Measurements from ENCODE around the gene DNAH11.

DNAH11 gene

DNA sequence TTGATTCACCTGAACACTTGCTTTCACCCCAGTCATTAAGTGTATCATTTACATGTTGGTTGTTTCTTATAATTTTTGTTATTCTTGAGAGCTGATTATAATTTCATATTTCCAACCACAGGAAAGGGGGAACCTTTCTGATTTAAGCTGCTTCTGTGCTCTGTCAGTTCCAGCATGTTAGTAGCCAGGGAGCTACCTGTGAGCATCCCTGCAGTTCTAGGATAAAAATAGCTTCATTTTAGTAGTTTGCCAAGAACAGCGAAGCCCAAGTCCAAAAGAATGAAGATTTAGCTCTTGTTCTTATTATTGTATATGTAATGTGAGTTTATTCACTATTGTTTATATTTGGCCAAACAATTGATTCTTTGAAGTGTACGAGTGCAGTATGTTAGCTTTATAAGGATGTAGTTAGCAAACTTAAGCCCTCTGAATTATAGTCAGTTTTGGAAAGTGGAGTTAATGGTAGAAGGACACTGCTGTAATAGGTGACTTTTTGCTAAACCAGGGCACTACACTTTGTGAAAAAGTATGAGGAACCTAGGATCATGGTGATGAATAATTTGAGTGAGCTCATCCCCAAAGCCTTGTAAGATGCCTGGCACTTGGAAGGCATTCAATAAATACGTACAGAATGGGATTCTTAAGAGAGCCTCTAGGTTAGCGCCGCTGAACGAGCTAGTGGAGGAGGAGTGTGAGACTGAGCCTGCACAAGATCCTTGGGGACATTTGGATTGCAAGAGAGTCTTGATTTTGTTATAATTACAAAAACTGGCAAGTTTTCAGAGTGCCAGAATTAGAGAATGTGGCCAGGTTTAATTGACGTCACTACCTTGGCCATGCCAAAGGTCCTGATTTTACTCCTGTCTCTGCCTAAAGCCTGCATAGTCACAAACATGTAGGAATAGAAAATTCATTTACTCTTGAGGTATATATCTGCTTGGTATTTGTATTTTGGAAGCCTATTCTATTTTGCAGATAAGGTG is 29.8 kb downstream of the DNAH11 start:
- Histone ChIP-seq H3K36me3 (no peaks in the 10 kb centered on the region), H3K4me1 (no peaks in the 10 kb centered on the region), H3K27ac (no peak overlapping the region), H3K9me3 (replicated peaks in 1 of 11) (no peaks in the 10 kb centered on the region), H3K9ac (no peak overlapping the region), H3K4me3 (no peak overlapping the region), H4K20me1 (no peaks in the 10 kb centered on the region), H3K4me2 (no peak overlapping the region), H3K27me3 (no peaks in the 10 kb centered on the region)
- TF ChIP-seq Cebpa-rat (IDR thresholded peaks at IDR 0.05) = no peak

DNA sequence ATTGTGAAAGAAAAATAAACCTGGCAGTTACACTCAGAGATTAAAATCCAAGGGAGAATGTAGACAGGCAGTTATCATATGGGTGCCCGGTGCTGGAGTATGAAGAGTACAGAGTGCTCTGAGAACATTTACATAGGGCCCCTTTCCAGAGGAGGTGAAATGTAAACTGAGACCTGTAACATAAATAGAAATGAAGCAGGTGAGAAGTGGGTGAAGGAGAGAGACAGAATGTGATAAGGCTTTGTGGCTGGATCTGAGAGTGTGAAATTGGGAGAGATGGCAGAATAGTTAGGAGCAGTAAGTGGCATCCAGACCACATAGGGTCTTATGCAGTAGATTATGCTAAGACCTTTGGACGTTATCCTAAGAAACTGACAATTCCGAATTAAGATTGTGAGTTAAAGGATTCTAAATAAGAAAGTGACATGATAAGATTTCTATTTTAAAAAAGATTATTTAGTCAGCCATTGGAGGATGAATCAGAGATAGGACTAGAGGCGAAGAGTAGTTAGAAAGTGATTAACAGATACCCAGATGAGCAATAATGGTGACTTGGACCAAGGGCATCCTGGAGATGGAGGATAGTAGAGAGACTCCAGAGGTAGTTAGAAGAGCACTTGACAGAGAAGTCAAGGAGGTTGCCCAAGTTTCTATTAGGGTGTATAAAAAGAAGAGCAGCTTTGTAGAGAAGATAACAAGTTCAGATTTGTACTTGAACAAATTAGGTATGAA is 36.7 kb downstream of the DNAH11 start:
- peaks cover 14 to 23% (median 17%) of the 10 kb centered on the region in 10 experiments for H3K4me1 ChIP-seq
- no peaks in the 10 kb centered on the region for H3K27me3 ChIP-seq
- no peaks in the 10 kb centered on the region for H3K36me3 ChIP-seq
- H3K4me3 ChIP-seq = no peak overlapping the region
- H4K20me1 ChIP-seq = no peaks in the 10 kb centered on the region
- peak overlapping the region; percentile 24 to 77 (median 61); a peak in 20 of 22 replicates for H3K27ac ChIP-seq
- H3K9me3 ChIP-seq (replicated peaks in 1 of 11) = peaks cover 5 to 18% (median 12%) of the 10 kb centered on the region in 11 experiments; a peak in 18 of 22 replicates
- peak overlapping the region in 3 of 11 experiments; percentile 30 to 56 (median 56); a peak in 2 of 22 replicates for H3K9ac ChIP-seq
- TF ChIP-seq Cebpa-rat (IDR thresholded peaks at IDR 0.05) = no peak
- peak overlapping the region; percentile 40 to 91 (median 71) for H3K4me2 ChIP-seq

DNA sequence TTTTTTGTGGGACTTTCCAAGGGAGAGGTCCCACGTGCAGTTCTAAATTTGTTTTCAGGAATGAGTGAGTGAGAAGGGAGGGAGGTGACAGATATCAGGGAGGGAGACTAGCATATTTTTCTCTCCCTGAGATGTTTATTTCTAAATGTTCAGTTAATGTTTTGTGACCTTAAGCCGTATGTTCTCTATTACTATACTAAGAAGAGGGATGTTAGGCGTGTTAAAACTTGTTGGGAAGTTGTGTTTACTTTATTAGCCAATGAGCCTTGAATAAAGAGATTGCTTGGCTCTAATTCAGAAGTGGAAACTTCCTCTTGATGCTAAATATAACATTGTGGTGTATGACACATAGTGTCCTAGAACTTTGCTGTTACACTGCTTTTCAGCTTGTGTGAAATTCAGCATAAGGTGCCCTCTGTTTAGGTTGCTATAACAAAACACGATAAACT is 37.3 kb downstream of the DNAH11 start:
- Histone ChIP-seq H3K9me3 (replicated peaks in 1 of 11) (peaks cover 5 to 18% (median 12%) of the 10 kb centered on the region in 11 experiments; a peak in 18 of 22 replicates), H3K4me1 (peaks cover 14 to 23% (median 17%) of the 10 kb centered on the region in 10 experiments), H3K36me3 (no peaks in the 10 kb centered on the region), H3K4me3 (0 out of 20 replicates have a peak overlapping the region, but pooled peaks of 1 of the 10 experiments have one; percentile 22), H3K27ac (peak overlapping the region; percentile 24 to 77 (median 61); a peak in 20 of 22 replicates), H3K9ac (peak overlapping the region in 6 of 11 experiments; percentile 2 to 56 (median 46); a peak in 6 of 22 replicates), H4K20me1 (no peaks in the 10 kb centered on the region), H3K27me3 (no peaks in the 10 kb centered on the region), H3K4me2 (peak overlapping the region; percentile 40 to 91 (median 71))
- TF ChIP-seq Cebpa-rat (IDR thresholded peaks at IDR 0.05) = no peak

DNA sequence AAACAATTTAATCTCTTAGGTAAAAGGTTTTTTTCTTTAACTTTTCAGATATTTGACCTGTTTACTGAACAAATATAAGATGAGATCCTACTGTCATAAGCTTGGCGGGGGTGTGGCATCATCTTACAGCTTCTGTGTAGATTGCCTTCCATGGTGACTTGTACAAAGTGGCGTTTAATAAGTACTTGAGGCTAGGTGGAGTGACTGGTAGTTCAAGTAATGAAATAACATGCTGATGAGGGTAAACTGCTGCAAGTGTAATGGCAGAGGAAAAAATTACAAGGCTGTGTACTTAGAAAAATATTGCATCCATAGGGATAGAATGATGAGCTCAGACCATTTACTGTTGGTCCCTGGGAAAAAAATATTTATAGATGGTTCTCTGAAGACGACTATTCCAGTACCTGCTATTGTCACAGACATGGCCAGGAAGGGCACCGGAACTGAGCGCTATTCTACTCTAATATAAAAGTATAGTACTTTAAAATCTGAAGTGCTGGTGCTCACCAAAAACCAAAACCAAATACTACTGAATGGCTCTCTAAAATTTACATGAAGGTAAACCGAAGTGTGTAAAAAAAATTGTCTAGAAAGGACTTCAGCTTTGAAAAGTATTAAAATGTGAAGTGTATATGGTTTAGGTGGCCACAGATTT is 42.4 kb downstream of the DNAH11 start:
- no peaks in the 10 kb centered on the region for H3K27me3 ChIP-seq
- TF ChIP-seq Cebpa-rat (IDR thresholded peaks at IDR 0.05) = no peak
- no peaks in the 10 kb centered on the region for H4K20me1 ChIP-seq
- no peak overlapping the region for H3K9ac ChIP-seq
- H3K9me3 ChIP-seq (replicated peaks in 1 of 11) = peaks cover 5 to 18% (median 12%) of the 10 kb centered on the region in 11 experiments; a peak in 18 of 22 replicates
- no peak overlapping the region for H3K4me3 ChIP-seq
- H3K27ac ChIP-seq = no peak overlapping the region
- peaks cover 7 to 25% (median 12%) of the 10 kb centered on the region in 10 experiments for H3K4me1 ChIP-seq
- no peak overlapping the region for H3K4me2 ChIP-seq
- H3K36me3 ChIP-seq = no peaks in the 10 kb centered on the region

DNA sequence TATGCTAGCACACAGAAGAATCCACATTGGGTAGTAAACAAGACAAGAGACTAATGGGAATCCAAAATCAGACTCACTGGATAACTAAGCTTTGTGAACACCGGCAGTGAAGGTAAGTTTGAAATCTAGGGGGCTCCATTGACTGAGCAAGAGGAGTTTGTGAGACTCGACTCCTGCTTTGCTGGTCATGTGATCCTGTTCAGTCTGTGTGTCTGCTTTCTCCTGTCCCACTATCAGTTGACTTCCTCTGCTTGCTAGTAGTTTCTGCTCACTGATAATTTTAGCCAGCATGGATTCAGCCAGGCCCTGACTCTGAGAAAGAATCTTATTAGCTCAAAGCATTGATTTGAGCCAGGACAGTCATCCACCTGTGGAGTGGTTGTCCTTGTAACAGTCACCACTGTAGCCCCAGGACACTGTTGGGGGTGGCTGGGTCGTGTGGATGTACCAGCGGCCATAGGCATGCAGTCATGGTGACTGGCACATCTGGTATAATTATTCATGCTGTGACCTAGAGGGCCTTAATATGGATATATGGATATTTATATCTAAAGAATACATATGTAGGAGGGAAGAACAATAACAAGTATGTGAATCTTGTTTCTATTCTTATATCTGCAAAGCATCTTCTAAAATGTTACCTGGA is 44.4 kb downstream of the DNAH11 start:
- Histone ChIP-seq H3K4me2 (no peak overlapping the region), H3K27me3 (no peaks in the 10 kb centered on the region), H4K20me1 (no peaks in the 10 kb centered on the region), H3K4me3 (no peak overlapping the region), H3K4me1 (peaks cover 0 to 12% (median 4%) of the 10 kb centered on the region in 10 experiments; a peak in 6 of 20 replicates), H3K9ac (no peak overlapping the region), H3K9me3 (replicated peaks in 1 of 11) (peaks cover 5 to 18% (median 12%) of the 10 kb centered on the region in 11 experiments; a peak in 18 of 22 replicates), H3K36me3 (no peaks in the 10 kb centered on the region), H3K27ac (no peak overlapping the region)
- no peak for TF ChIP-seq Cebpa-rat (IDR thresholded peaks at IDR 0.05)

DNA sequence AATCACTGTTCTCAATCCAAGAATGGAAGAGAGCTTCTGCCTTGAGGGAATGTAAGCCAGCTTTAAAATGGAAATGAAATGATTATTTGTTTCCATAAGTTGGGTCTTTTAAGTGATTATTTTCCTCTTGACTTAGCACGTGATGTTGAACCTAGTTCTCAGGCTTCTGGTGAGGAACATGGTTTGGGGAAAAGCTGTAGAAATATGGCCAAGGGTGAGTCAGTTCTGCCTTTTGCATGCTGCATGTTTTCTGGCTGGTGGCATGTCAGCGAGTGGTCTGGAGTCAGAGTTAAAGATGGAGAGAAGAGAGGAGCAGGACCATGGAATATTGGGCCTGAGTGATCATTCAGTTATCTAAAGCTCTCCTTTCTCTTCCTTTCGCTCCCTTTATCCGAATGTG is 54.0 kb downstream of the DNAH11 start:
- no peak overlapping the region for H3K4me2 ChIP-seq
- no peak overlapping the region for H3K4me3 ChIP-seq
- no peak overlapping the region for H3K9ac ChIP-seq
- H4K20me1 ChIP-seq = no peaks in the 10 kb centered on the region
- peaks cover 0 to 12% (median 5%) of the 10 kb centered on the region in 11 experiments; a peak in 10 of 22 replicates for H3K9me3 ChIP-seq (replicated peaks in 1 of 11)
- TF ChIP-seq Cebpa-rat (IDR thresholded peaks at IDR 0.05) = no peak
- H3K27ac ChIP-seq = no peak overlapping the region
- no peaks in the 10 kb centered on the region for H3K36me3 ChIP-seq
- H3K27me3 ChIP-seq = no peaks in the 10 kb centered on the region
- no peaks in the 10 kb centered on the region for H3K4me1 ChIP-seq

DNA sequence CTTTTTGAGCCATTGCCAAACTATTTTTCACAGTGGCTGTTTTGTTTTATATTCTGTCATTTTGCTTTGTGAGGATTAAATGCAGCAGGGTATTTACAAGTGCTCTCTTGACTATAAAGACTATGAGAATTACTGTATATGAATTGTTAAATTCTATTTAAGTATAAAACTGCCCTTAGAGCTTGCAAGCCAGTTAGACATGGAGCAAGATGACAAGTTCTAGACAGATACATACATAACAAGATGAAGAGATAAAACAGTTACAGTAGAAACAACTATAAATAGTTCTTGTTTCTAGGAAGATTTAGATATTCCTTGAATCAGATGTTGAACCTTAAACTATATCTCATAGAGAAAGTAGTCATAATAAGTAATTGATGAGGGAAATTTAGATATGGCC is 60.6 kb downstream of the DNAH11 start:
- Histone ChIP-seq H3K27me3 (no peaks in the 10 kb centered on the region), H3K4me1 (no peaks in the 10 kb centered on the region), H3K27ac (no peak overlapping the region), H3K4me2 (no peak overlapping the region), H3K36me3 (no peaks in the 10 kb centered on the region), H3K9me3 (replicated peaks in 1 of 11) (peaks cover 0 to 5% (median 0%) of the 10 kb centered on the region in 11 experiments; a peak in 4 of 22 replicates), H3K4me3 (no peak overlapping the region), H4K20me1 (no peaks in the 10 kb centered on the region), H3K9ac (no peak overlapping the region)
- TF ChIP-seq Cebpa-rat (IDR thresholded peaks at IDR 0.05) = no peak

DNA sequence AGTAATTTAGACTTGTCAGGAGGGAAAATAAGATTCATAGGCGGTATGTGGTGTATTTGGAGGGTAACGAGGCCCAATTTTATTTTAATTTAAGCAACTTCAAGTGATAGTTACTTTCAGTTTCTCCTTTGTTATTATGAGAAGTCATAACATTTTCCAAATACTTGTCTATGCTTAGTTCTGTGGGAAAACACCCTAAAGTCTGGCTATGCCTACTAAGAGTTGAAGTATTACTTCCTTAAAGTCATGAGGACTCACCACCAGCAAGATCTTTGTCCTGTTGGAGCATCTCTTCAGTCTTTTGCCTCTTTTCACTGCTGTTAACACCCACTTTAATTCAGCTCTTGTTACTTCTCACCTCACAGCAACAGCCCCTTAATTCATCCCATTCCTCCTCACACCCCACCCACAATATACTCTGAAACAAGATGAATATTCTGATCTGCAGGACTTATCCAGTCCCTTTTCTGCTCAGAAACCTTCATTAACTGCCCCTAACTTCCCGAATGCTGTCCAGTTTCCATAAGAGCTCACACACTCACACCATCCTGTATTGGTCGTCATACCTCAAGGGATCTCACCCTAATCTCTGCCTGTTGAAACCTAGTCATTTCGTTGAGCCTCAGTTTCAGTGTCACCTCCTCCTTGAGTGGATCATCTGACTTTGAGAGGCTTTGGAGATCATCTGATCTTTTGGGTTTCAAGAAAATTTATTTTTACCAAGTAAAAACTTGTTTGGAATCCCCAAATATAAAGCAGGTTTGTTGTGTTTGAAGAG is 61.3 kb downstream of the DNAH11 start:
- Histone ChIP-seq H3K4me1 (no peaks in the 10 kb centered on the region), H3K36me3 (no peaks in the 10 kb centered on the region), H3K4me3 (no peak overlapping the region), H3K27ac (no peak overlapping the region), H4K20me1 (no peaks in the 10 kb centered on the region), H3K9ac (no peak overlapping the region), H3K27me3 (no peaks in the 10 kb centered on the region), H3K9me3 (replicated peaks in 1 of 11) (no peaks in the 10 kb centered on the region), H3K4me2 (peak overlapping the region in 1 of 11 experiments; percentile 46; a peak in 1 of 22 replicates)
- no peak for TF ChIP-seq Cebpa-rat (IDR thresholded peaks at IDR 0.05)
